Heart left ventricle (tissue), 13 donors: ENCODE data around the gene SLC6A17.

Experiments used
- CTCF ChIP-seq, 12 donors: fragments of 200-600 bp; sonication (generic) in 4 of 12; IDR thresholded peaks; one replicate each; pipeline versions ENCODE4 v1.5.0 to v1.8.0; 2018 to 2022; ENCODE audit warnings: antibody characterized with exemption in 12 of 12, mild to moderate bottlenecking in 5 of 12
- POLR2A ChIP-seq, 2 donors: fragments of 450-650 bp; IDR thresholded peaks; one replicate each; pipeline ENCODE4 v1.6.1; 2017; ENCODE audit warnings: antibody characterized with exemption in 2 of 2, mild to moderate bottlenecking in 2 of 2, moderate library complexity in 2 of 2
- donor health status: ischemic (EF 13 %, LVEDD 7.1; RV severe dilation, severe dysfunction).
- donor health status: DM: no; HTN: yes; CAD: no.
- donor health status: DM: no; HTN: no; CAD: no.
- donor health status: ischemic (EF 25% LVEDD 6.9; RV normal size, moderate dysfunction).
- donor health status: ischemic (EF 25% LVEDD 5.7; RV mildly dilated, moderate dysfunction).
- donor health status: ischemic (EF 35%, LVEDD 5.7; RV mildly dilated, moderate dysfunction).
- donor health status: nonischemic (EF 11% LVEDD 7.7; RV severe dilation, severe dysfunction).
- donor health status: DM: yes; HTN: yes; CAD: no.
- donor health status: PGD.
- donor health status: ischemic (EF 29% LVEDD 5.4; RV normal size, mild dysfunction).
- donor health status: nonischemic (EF 23%, LVEDD 6.1; RV moderate dilation, normal function).

GRCh38 chr1:110173466-110174105, 23.3 kb downstream of the SLC6A17 start:
- TF ChIP-seq POLR2A (IDR thresholded peaks at IDR 0.05) (no peak), CTCF (IDR thresholded peaks at IDR 0.05) (no peak)
